HG02623 (cell line): Measurements from ENCODE around the gene TGM2.

Experiments
- ATAC-seq: cut with Tn5 transposase; IDR thresholded peaks from one replicate; pipeline ENCODE4 v1.9.1; 2021; ENCODE audit warnings: moderate library complexity; ENCODE audit not compliant: unreplicated experiment

TGM2 gene

DNA sequence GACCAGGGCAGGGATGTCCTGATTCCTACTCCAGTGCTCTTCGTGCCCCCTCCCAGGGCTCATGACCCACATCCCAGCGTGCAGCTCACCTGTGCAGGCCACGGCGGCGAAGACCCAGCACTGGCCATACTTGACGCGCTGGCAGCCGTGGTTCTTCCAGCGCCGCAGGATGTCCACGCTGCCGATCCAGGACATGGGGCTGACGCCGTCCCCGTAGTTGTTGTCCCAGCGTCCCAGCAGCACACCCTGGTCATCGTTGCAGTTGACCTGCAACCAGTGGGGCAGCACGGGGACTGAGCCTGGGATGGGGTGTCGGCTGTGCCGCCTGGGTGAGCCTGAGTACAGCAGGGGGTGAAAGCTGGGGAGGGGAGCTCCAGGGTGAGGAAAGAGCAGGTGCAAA is 18.4 kb downstream of the TGM2 start:
- no peak for ATAC-seq

DNA sequence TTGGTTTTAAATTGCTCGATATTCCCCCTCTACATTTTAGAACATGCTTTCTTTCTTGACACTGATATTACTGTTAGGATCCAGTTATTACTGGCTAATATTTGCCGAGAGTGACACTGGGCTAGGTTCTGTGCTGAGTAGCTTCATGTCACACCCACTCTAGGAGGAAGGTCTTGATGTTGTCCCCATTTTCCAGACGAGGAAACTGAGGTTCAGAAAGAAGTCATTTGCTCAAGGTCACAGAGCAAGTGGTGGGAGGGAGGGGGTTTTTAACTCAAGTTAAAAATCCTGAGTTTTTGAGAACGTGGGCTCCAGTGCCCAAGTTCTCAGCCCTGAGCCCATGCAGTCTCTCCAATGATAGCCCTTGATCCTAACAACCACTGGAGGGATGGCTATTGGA is 18.9 kb downstream of the TGM2 start:
- no peak for ATAC-seq

DNA sequence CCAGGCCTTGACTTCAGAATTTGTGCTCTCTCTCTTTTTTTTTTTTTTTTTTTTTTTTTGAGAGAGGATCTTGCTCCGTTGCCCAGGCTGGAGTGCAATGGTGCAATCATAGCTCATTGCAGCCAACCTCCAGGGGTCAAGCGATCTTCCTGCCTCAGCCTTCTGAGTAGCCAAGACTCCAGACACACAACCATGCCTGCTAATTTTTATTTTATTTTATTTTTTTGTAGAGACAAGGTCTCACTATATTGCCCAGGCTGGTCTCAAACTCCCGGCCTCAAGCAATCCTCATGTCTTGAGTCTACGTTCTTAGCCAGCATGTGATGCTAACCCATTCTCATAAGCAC is 19.4 kb downstream of the TGM2 start:
- no peak for ATAC-seq

- no peak for ATAC-seq
Measured at GRCh38 chr20:38144974-38145728, 19.9 kb downstream of the TGM2 start.

- ATAC-seq = no peak
Measured at GRCh38 chr20:38144598-38144973, 20.5 kb downstream of the TGM2 start.

DNA sequence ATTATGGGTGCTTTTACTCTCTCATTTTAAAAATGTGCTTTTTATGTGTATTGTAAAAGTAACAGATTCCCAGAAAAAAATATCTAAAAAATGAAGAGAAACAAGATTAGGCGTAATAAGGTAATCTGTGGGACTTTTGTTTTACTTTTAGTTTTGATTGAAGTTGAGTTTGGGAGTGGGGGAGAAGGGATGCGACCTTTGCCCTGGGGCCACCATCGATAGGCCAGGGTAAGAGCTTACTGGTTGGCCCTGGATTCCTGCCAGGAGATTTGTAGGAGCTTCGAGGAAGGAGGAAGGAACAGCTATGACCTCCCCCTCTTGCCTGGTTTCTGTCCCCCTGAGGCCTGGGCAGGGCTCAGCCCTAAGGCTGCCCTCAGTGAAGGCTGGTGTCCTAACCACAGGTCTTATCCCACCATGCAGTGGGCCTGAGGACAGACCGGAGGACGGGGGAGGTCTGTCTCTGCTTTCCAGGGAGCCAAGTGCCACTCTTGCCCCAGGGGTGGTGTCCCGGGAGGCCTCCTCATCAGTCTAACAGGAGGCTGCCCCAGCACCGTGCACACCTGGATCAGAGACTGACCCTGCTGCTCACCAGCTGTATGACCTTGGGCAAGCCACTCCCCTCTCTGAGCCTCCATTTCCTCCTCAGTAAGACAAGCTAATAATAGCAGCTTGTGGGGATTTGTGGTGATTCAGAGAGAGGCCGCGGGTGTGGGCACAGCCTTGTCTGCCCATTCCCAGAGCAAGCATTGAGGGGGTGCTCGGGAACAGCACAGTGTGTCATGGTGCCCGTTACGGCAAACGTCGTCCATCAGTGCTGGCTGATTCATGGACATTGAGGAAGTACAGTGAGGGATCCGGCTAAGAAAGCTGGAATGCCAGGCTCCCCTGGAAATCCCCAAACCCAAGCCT is 21.2 kb downstream of the TGM2 start:
- no peak for ATAC-seq

- ATAC-seq = no peak
Measured at GRCh38 chr20:38143238-38143645, 21.8 kb downstream of the TGM2 start.

DNA sequence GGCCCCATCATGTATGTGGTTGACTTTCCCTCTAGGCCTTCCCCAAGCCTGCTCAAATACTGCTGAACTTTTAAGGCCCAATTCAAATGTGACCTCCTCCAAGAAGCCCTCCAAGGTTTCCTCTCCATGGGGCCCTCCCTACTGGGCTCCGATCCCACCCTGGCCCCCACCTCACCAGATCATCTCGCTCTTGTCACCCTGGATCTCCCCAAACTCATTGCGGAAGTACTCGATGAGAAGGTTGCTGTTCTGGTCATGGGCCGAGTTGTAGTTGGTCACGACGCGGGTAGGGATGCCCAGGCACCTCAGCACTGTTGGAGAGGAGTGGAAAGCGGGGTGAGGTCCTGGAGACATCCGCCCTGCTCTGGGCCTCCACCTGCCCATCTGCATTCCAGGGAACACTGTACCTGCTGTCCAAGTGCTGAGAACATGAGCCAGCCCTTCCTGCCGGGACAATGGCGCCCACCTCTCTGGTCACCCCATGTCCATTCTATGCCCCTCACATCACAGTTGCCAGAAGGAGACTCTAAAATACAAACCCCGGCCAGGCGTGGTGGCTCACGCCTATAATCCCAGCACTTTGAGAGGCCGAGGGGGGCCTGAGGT is 23.1 kb downstream of the TGM2 start:
- ATAC-seq = no peak

- ATAC-seq = no peak
Measured at GRCh38 chr20:38141204-38141888, 23.7 kb downstream of the TGM2 start.

- no peak for ATAC-seq
Measured at GRCh38 chr20:38139977-38140753, 24.9 kb downstream of the TGM2 start.

- no peak for ATAC-seq
Measured at GRCh38 chr20:38139156-38139912, 25.7 kb downstream of the TGM2 start.

- no peak for ATAC-seq
Measured at GRCh38 chr20:38138086-38138778, 26.8 kb downstream of the TGM2 start.

- ATAC-seq = no peak
Measured at GRCh38 chr20:38137441-38138037, 27.5 kb downstream of the TGM2 start.

GRCh38 chr20:38136421-38137245 is 28.4 kb downstream of the TGM2 start:
- ATAC-seq = no peak

DNA sequence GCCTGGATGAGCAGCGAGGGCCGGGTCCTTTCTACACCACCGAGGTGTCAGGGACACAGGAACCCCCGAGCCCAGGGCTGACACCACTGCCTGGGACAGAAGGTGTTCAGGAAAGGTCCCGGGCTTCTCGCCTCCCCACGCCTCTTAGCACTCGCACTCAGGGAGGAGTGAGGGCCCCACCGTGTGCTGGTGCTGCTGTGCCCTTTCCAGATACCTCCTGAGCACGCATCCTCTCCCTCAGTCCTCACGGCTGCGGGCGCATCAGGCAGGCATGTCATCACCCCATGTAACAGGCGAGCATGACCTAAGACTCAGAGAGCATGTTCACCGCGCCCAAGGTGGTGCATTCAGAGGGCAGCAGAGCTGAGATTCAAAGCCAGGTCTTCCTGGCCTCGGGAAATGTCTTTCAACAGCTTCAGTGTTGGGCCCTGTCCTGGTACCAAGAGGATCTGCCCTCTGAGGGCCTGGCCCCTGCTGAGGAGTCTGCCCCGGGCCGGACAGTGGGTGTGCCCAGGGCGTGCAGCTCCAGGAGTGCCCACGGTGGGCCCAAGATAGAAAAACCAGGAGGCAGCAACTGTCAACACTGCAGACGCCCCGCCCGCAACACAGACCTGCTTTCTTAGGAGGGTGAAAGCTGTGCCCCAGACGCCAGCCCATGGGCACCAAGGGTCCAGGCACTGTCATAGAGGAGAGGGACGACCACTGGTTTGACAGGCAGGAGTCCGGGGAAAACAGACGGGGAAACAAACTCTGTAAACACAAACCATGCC is 29.2 kb downstream of the TGM2 start:
- no peak for ATAC-seq

DNA sequence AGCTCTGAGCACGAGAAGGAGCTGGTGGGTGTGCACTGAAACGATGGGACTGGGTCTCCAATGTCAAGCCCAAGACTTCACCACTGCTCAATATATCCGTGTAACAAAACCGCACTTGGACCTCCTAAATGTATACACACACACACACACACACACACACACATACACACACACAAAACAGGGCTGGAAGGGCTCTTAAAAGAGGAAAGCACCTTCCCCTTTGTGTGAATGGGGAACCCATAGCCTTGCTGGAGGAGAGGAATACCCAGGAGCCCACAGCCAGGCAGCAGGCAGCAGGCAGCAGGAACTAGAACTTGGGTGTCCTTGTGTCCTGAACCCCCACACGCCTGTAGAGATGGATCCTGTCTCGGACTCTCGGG is 29.8 kb downstream of the TGM2 start:
- no peak for ATAC-seq
